ENCODE results near the gene ARL14. TPM values are rescaled to one million over a fixed set of nuclear protein-coding genes. Genes with fewer than 3 reads are reported as not detected.

Gene ARL14
- total RNA-seq (2014; rRNA removed; shearing (Covaris generic)), result 0.47 and 1.4 TPM in 2 replicates

DNA sequence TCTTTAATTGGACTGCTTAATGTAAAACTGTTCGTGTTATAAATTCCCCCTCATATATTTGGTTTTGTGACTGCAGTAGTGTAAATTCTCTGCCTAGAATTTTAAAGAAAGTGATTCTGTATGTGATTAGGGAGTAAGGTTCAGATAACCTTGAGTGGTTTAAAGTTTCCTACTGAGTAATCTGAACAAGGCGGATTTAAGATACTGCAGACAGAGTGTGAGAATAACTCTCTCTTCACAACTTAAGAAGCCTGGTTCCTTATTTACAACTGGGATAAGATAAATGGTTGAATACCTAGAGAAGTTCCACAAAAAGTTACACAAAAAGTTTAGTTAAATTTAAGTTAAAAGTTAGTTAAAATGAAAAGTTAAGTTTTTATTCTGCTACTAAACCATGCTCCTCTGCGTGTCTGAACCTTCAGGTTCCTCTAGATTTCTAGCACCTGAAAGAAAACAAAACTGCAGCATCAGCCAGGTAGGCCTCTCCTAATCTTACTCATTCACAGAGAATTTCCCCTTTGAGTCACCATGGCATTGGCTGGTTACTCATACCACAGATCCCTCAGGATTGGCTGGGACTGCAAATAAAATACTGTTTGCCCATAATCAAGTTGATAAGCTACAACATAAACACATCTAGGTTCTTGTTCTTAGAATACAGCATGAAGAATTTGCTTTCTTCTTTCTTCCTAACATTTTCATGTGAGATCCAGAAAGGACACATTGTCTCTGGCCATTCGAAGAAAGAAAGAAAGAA lies at the start of gene ARL14:
Gene ARL14, plus strand, starts transcription at position 614 of the 757 bp plus-strand sequence. CDS start 187 bp downstream, outside the sequence.
- DNase-seq (ENCODE audit: low spot score), result peak; percentile 74

- DNase-seq (ENCODE audit: low spot score), result no peak
Measured at GRCh38 chr3:160629491-160629890, 47.5 kb upstream of the ARL14 start.

DNA sequence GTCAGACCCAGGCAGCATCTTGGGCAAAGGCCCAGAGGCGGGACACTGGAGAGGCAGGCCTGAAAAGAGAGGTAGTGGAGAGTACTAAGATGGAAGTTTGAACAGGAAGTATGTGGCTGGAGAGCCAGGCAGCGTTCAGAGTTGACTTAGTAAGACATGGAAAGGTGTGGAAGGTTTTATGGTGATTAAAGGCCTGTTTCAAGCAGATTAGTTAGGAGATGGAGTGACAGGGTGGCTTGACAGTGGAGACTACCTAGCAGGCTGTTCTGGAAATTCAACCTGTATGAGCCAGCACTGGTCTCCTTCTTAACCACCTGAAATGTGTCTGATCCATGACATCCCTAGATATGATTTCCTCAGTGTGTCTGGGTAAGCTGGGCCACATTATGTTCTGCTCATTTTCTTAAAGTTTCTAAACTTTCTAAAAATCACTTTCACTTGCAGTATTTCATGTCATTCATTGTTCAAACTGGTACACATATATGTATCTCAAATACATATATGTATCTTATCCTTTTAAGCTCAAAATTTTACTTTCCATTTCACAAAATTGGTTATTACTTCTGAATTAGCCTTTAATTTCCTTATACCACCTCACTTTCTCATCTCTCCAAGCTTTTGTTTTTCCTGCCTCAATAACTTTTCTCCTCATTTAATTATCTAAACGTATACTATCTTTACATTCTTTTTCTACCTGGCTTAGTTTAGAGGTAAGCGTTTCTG lies 43.4 kb upstream of the ARL14 start:
- no peak for DNase-seq (ENCODE audit: low spot score)

DNA sequence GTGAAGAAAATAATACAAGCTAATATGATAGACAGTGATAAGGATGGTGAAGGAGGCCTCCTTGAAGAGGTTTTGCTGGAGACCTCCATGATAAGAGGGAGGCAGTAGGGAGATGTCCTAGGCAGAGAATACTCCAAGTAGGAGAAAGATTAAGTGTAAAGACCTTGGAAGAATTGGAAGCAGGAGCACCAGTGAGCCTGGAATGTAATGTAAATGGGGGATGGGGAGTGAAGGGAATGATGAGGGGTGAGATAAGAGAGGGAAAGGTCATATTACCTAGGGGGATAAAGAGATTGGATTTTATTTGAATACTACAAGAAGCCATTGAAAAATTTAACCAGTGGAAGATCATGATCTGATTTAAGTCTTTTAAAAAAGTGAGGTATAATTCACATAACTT lies 41.7 kb upstream of the ARL14 start:
- no peak for DNase-seq (ENCODE audit: low spot score)

DNA sequence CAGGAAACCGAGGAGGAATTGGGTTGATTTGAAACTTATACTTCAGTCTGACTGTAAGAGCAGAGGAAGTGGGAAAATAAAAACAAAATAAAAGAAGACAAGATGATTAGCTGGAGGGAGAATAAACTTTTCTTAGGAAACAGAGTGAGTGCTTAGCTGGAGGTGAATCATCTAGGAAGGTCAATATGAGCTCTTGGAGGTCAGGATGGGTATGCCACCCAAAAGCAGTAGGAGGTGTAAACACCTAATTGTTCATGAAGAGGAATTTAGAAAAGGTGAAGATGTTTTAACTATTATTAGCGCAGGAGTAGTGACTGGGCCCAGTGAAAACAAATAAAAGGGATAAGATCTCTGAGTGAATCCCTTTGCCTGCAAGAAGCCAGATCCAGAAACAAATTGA lies 39.9 kb upstream of the ARL14 start:
- no peak for DNase-seq (ENCODE audit: low spot score)

GRCh38 chr3:160638184-160638583 lies 38.8 kb upstream of the ARL14 start:
- no peak for DNase-seq (ENCODE audit: low spot score)

GRCh38 chr3:160641665-160642309 lies 35.2 kb upstream of the ARL14 start:
- peak; percentile 31 for DNase-seq (ENCODE audit: low spot score)

DNA sequence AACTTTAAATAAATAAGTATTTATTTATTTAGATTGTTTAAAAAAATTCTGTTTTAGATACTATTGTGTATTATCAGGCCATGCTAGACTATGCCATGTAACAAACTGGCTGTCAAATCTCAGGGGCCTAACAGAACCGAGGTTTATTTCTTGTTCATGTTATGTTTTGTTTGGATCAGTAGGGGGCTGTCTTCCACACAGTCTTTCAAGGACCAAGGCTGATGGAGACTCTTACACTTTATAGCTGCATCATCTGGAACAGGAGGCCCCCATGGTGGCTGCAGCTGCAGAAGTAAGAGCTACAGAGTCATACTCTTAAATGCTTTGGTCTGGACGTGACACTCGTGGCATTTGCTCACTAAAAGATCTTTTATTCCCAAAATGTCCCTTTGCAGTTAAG lies 33.0 kb upstream of the ARL14 start:
- no peak for DNase-seq (ENCODE audit: low spot score)

- DNase-seq (ENCODE audit: low spot score), result no peak
Measured at GRCh38 chr3:160644491-160644890, 32.5 kb upstream of the ARL14 start.

DNA sequence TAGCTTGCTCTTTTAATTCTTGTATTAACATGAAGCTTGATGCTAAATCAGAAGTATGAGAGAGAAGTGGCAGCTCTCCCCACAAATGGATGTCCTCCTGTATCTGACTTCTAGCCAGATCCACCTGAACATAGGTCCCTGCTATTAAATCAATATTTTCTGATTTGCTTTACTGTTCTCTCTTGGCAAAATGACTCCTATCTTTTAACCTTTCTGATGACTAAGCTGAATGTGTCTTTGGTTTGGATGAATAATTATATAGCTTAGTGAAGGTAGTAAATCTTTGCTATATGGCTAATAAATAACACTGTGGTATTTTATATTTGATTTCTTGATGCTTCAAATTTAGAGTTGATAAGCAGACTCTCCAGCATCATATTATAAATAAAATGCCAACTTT lies 28.3 kb upstream of the ARL14 start:
- DNase-seq (ENCODE audit: low spot score), result no peak

GRCh38 chr3:160649596-160649995 lies 27.4 kb upstream of the ARL14 start:
- no peak for DNase-seq (ENCODE audit: low spot score)

DNA sequence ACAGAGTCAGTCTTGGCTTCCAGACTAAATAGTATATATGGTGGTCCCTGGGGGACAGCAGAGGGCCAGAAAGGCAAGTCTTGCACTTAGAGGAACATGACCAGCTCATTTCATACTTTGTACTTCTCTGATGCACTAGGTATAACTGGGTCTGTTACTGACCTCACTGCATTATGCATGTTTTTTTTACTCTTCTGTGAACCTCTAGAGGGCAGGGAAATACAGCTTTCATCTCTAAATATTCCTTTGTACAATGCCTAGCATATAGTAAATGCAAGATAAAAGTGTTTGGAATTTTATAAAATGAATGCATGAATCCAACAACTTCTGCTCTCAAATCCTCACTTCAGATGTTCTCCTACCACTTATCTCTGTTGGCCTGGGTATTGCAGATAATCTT lies 23.4 kb upstream of the ARL14 start:
- no peak for DNase-seq (ENCODE audit: low spot score)

DNA sequence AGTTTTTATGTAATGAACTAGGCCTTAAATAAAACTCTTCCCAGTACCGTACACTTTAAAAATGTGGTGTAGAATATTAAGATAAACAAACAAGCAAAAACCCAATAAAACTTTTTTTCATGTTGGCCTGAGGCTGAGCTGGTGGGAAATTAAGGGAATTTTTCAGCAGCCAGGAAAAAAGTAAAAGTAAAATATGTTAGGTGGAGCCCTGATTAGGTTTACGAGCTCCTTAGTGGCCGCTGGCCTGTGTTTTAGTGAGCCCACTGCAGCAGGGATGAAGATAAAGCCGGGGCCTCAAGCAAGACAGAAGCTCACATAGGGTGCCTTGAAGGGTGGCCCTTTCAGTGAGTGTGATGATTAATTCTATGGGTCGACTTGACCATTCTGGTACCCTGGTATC lies 16.1 kb upstream of the ARL14 start:
- no peak for DNase-seq (ENCODE audit: low spot score)

- DNase-seq (ENCODE audit: low spot score), result peak; percentile 74
Measured at GRCh38 chr3:160661660-160662059, 15.3 kb upstream of the ARL14 start.

GRCh38 chr3:160665231-160665630 lies 11.7 kb upstream of the ARL14 start:
- DNase-seq (ENCODE audit: low spot score), result no peak

DNA sequence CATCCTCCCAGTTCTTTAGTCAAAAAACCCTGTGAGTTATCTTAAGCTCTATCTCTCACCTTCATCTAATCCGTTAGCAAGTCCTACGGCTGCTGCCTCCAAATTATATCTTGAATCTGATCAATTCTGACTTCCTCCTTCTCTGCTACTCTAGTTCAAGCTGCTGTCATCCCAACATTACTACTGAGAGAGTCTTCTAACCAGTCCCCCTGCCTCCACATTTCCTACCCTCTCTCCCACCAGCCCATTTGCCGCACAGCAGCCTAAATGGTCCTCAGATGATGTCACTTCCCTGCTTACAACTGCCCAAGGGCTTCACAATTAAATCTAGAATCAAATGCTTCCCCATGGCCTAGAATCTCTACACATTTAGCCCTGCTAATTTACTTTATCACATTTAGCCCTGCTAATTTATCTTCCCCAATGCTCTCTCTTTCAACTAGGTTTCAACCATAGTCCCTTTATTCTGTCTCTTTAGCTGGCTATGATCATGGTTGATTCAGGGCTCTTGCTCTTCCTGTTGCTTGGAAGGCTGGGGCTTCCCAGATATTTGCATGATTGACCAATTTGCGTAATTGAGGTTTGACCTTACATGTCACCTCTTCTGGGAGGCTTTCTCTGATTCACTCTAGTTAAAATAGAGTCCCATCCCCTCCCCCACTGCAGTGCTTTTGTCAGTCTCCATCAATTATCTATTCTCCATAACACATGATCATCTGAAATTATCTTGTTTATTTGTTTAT lies 11.0 kb upstream of the ARL14 start:
- DNase-seq (ENCODE audit: low spot score), result peak; percentile 65

DNA sequence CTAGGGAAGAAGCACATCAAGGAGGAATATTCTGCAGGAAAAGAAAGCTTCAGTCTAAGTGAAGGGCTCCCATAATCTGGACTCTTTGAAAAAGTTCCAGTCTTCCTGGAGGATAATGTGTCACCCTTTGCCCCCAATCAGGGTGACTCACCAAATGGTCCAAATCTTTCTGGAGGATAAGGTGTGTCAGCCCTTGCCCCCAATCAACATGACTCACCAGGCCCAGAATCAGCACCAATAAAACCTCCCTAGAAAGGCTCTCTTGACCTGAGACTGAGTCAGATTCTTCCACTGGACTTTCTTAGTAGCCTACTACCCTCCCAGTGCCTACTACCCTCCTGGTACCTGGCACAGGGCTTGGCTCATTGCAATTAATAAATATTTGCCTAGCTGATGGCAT lies 9.5 kb upstream of the ARL14 start:
- peak; percentile 52 for DNase-seq (ENCODE audit: low spot score)

- DNase-seq (ENCODE audit: low spot score), result no peak
Measured at GRCh38 chr3:160668454-160668853, 8.5 kb upstream of the ARL14 start.

DNA sequence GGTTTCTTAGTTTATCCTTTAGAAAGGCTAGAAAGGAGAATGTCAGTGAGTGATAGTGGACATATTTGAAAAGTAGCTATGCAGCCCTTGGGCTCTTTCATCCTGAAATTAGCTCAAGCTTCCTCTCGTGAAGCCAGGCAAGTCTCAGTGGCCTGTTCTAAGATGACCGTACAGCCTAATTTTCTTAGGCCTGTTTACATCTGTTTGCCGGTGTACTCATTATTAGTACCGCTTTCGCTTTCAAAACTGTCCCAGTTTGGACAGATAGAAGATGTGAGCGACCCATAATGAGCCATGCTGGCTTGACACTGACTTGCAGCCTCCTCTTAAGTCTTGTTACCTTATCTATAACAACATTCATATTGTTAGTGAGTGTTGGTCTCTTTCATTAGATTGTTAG lies 5.7 kb upstream of the ARL14 start:
- no peak for DNase-seq (ENCODE audit: low spot score)

- DNase-seq (ENCODE audit: low spot score), result no peak
Measured at GRCh38 chr3:160671995-160672394, 5.0 kb upstream of the ARL14 start.

DNA sequence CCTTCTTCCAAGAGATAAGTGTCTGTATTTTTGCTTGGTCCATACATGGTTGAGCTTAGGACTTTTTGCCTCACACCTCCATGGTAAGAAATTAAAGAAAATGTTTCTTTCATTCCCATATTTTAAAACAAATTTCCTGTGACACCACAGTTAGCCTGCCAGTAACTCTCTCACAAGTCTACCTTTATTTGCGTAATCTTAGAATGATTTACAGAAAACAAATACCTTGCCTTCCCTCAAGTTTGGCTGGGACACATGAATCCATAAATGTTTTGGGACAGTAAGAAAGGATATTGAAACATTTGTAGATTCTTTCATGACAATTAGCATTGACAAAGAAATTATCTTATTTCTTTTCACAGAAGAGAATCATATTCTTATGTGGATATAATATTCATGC lies 3.8 kb upstream of the ARL14 start:
- no peak for DNase-seq (ENCODE audit: low spot score)

DNA sequence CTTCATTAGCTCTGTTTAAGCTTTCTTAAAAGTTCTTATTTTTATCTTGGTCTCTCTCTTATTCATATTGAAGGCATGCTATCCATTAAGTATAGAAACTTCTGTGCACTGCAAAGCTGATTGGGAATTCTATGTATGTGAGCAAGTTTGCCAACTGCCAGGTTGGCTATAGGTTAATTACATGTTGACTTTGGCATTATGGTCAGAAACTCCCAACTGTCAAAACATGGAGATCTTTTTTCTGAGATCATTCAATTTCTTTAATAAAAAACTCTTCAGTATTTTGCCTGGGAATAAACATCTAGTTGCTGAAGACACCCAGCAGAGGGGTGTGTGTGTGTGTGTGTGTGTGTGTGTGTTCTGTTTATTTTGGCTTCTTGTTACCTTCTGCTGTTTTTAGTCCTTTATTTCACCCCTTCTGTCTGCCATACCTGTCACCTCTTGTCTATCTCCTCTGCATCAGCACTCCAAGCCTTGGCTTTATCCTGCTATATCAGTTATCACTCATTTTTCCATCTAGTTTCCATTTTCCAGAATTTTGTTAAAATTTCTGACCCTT lies 1.3 kb upstream of the ARL14 start:
- DNase-seq (ENCODE audit: low spot score), result no peak

All from H4 (cell line).